Measurements from ENCODE around the gene ARHGAP32. TPM values are rescaled to one million over a fixed set of nuclear protein-coding genes. Genes with fewer than 3 reads are reported as not detected.

ARHGAP32 gene
- total RNA-seq, 1 experiment from 2014 or later, result 22.0 TPM

GRCh38 chr11:129213261-129213660 lies 21.1 kb upstream of the ARHGAP32 start:
- Histone ChIP-seq H4K91ac (ENCODE audit: insufficient read length, low read depth, low read length) (no peak overlapping the region), H3K4me2 (ENCODE audit: insufficient read depth, insufficient read length, low read length) (no peak overlapping the region), H2BK120ac (ENCODE audit: low read depth, low read length, poor library complexity, severe bottlenecking) (no peak overlapping the region), H3K4ac (ENCODE audit: low read depth, low read length) (no peak overlapping the region), H3K79me2 (ENCODE audit: insufficient read depth, low read length) (peaks cover 2% of the 10 kb centered on the region; the same call in 1 of the 2 replicates), H2BK5ac (ENCODE audit: insufficient read length, low read length) (no peak overlapping the region), H3K56ac (ENCODE audit: insufficient read length, low read depth, low read length) (no peak overlapping the region), H3K23ac (ENCODE audit: insufficient read length, low read depth, low read length) (no peak overlapping the region), H3K18ac (ENCODE audit: insufficient read length, low read depth, low read length) (no peak overlapping the region), H2AFZ (ENCODE audit: low read length) (no peak overlapping the region), H4K20me1 (ENCODE audit: control insufficient read depth, insufficient read depth, insufficient read length) (no peaks in the 10 kb centered on the region), H2BK20ac (ENCODE audit: low read depth, low read length, poor library complexity, severe bottlenecking) (no peak overlapping the region), H4K8ac (replicated peaks; ENCODE audit: insufficient read length, low read depth, low read length) (no peak overlapping the region), H3K9ac (ENCODE audit: extremely low read depth, insufficient read length, low read length) (no peak overlapping the region), H3K27me3 (ENCODE audit: insufficient read depth, low read length) (no peaks in the 10 kb centered on the region), H2BK15ac (ENCODE audit: low read depth, low read length) (no peak overlapping the region), H3K9me3 (ENCODE audit: control insufficient read depth, low read depth, low read length) (no peaks in the 10 kb centered on the region), H3K23me2 (ENCODE audit: insufficient read length, low read depth, low read length, poor library complexity, severe bottlenecking) (no peaks in the 10 kb centered on the region), H3K27ac (ENCODE audit: insufficient read length, low read depth, low read length) (no peak overlapping the region), H2BK12ac (ENCODE audit: insufficient read length, low read depth, low read length) (no peak overlapping the region), H3K4me1 (ENCODE audit: insufficient read depth, low read length) (peaks cover 9% of the 10 kb centered on the region; the same call in 1 of the 2 replicates), H3T11ph (ENCODE audit: low read length) (no peak overlapping the region), H2AK5ac (ENCODE audit: insufficient read length, low read length) (no peak overlapping the region), H3K14ac (ENCODE audit: insufficient read depth, low read length) (no peak overlapping the region), H4K5ac (ENCODE audit: insufficient read length, low read depth, low read length) (no peak overlapping the region), H3K79me1 (ENCODE audit: insufficient read depth, low read depth, low read length, poor library complexity, severe bottlenecking) (no peaks in the 10 kb centered on the region)
- no peak for TF ChIP-seq CTCF (conservative IDR thresholded peaks at IDR 0.05)
- no peaks in the 10 kb centered on the region; a peak in 1 of 7 replicates for H3K36me3 Mint-ChIP-seq (ENCODE audit: insufficient read depth in 1 of 3, low read depth in 3 of 3)
- H3K27me3 Mint-ChIP-seq (ENCODE audit: low read depth), result no peaks in the 10 kb centered on the region
- peaks cover 67 to 70% of the 10 kb centered on the region in 2 experiments for H3K4me1 Mint-ChIP-seq
- H3K9me3 Mint-ChIP-seq, result no peaks in the 10 kb centered on the region
- WGBS (ENCODE audit: extremely low coverage, insufficient read length, low lambda C conversion rate), result no CpG with 5 or more reads among the region's 3 CpGs
- no peak for DNase-seq
- no peak overlapping the region for H3K4me3 Mint-ChIP-seq
- H3K27ac Mint-ChIP-seq, result no peak overlapping the region
